Fibroblast of skin of scalp (primary cell): Measurements from ENCODE around the gene FAM180A.
"Not testable (repeated sequence)": the region's sequence is repeated elsewhere in the genome, so short reads cannot be mapped to it uniquely, and the experiment has no call there.

Experiments
- DNase-seq: peaks from one replicate; pipeline ENCODE4 v3.0.0-alpha.2; 2013

FAM180A gene

DNA sequence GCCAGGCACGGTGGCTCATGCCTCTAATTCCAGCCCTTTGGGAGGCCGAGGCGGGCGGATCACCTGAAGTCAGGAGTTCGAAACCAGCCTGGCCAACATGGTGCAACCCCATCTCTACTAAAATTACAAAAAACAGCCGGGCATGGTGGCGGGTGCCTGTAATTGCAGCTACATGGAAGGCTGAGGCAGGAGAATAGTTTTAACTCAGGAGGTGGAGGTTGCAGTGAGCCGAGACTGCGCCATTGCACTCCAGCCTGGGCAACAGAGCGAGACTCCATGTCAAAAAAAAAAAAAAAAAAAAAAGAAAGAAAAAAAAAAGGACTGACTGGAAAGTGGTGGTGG lies 11.3 kb downstream of the FAM180A start:
- DNase-seq = not testable (repeated sequence)

GRCh38 chr7:135736586-135737305 lies 11.9 kb downstream of the FAM180A start:
- no peak for DNase-seq

GRCh38 chr7:135734343-135734689 lies 14.3 kb downstream of the FAM180A start:
- no peak for DNase-seq

GRCh38 chr7:135733603-135734342 lies 14.8 kb downstream of the FAM180A start:
- DNase-seq = no peak

GRCh38 chr7:135731131-135731530 lies 17.5 kb downstream of the FAM180A start:
- DNase-seq = no peak

DNA sequence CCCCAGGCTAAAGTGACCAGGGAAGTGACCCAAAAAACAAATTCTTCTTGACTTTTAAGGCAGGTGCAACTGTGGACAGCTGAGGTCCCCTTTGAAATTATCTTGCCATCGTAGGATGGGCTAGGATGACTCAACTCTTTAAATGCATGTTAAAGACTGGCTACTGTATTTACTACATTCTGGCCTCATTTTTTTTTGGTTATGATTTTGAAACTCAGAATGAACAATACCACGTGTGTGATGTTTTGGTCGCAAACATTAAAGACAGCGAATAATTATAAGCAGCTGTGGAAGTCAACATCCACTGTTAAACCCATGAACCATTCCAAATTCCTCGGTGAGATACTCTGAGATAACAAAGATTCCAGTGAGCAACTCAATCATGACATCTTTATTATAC lies 19.4 kb downstream of the FAM180A start:
- DNase-seq = peak; percentile 48

GRCh38 chr7:135728136-135728669 lies 20.4 kb downstream of the FAM180A start, which contains the start of gene SLC13A4:
Gene SLC13A4, minus strand, starts transcription at chr7:135728186. Its CDS starts 690 bp downstream, at chr7:135727496.
- DNase-seq = peak; percentile 53

DNA sequence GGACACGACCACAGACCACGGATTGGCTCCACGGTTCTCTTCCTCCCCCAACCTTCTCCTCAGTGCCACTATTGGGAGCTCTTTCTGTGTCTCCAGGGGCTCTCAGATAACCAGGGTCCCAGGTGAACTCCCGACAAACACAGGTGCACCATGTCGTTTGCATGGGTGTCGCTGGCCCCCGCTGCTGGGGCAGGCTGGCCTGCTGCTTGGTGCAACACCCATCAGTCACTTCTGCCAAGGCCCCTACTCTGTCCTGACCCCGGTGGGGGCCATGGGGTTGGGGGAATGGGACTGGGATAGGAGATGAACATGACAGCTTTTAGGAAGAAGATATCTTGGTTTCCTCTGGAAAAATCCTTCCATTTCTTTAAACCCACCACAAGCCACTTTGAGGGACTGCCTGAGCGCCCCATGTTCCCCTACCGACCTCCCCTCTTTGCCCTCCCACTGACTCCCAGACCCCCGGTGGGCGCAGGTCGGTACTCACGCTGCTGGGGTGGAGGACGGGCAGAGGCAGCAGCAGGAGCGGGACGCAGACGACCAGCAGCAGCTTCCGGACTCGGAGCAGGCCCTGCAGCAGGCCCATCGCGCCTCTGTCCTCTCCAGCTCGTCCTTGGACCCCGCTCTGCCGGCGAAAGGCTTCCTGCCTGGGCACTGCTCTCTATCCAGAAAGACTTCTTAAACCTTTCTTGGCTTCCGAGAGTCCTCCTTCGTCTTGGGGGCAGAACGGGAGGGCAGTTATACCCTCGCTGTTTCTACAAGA lies 21.5 kb downstream of the FAM180A start:
- DNase-seq = no peak

DNA sequence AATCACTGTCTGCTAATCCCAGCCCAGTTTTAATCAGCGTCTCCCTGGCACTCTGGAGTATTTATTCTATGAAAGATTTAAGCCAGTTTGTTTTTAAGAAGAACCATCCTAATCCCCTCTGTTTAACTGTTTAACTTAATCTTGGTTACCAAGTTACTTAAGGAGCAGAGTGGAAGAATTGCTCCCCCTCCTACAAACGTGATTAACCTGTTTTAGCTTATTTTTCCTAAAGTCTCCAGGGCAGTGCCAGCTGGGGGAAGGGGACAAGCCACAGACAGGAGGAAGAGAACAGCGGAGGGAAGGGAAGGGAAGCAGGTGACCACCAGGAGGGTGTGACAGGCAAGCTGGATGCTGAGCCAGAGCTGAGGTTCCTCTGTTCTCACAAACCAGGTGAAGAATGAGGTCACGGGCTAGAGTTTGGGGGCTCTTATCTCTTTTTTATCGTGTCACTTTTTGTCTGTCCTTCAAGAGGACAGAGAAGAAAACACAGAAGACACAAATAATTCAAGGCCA lies 22.3 kb downstream of the FAM180A start:
- DNase-seq = no peak

- DNase-seq = no peak
Measured at GRCh38 chr7:135723411-135723810, 25.2 kb downstream of the FAM180A start.

DNA sequence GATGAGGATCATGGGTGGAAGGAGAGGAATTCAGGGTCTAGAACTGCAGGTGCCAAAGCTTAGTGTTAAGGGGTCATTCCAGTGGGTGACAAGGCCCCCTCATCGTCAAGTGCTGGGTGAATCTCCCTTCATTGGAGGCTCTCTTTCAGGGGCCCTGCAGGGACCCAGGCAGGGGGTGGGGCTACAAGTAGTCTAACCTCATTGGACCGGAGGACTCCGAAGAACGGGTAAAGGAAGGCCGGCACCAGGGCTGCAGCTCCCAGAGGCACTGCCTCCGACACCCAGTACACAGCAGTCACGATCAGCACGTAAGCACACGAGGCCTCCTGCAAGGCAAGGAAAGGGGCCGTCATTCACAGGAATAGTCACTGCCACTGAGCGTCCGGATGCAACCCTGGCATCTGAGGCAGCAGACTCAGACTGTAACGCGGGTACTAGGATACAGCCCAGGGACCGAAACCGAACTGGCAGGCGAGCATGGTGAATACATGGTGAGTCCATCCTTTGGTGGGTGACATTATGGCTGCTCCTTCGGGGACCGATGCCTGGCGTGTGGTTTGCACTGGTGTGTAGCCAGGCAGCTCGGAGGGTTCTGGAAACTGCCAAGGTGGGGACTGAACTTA lies 27.3 kb downstream of the FAM180A start:
- no peak for DNase-seq

GRCh38 chr7:135719688-135720087 lies 28.9 kb downstream of the FAM180A start:
- DNase-seq = no peak

- no peak for DNase-seq
Measured at GRCh38 chr7:135718794-135719437, 29.7 kb downstream of the FAM180A start.

DNA sequence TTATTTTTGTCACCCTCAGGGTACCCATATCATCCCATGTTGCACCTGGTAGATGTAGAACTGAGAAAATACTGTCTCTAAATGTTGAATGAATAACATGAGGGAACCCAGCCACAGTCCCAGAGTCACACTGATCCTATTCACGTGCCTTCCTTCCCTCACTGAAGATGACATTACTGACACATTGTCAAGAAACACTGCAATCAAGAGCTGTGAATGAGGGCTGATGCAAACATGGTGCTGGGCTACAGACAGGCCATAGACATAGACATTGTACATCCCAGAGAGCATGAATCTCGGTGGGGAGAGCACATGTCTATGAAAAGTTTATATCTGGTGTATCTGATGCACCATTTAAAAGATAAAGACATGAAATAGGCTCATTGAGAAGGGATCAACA lies 30.4 kb downstream of the FAM180A start:
- DNase-seq = no peak

DNA sequence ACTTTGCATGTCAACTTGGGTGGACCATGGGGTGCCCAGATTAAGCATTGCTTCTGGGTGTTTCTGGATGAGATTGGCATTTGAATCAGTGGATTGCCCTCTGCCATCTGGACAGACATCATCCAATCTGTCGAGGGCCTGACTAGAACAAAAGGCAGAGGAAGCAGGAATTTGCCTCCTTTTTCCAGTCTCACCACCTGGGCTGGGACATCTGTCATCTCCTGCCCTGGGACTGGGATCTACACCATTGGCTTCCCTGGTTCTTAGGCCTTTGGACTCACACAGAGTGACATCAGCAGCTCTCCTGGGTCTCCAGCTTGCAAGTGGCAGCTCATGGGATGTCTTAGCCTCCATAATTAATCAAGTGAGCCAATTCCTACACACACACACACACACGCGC lies 30.9 kb downstream of the FAM180A start:
- DNase-seq = no peak

DNA sequence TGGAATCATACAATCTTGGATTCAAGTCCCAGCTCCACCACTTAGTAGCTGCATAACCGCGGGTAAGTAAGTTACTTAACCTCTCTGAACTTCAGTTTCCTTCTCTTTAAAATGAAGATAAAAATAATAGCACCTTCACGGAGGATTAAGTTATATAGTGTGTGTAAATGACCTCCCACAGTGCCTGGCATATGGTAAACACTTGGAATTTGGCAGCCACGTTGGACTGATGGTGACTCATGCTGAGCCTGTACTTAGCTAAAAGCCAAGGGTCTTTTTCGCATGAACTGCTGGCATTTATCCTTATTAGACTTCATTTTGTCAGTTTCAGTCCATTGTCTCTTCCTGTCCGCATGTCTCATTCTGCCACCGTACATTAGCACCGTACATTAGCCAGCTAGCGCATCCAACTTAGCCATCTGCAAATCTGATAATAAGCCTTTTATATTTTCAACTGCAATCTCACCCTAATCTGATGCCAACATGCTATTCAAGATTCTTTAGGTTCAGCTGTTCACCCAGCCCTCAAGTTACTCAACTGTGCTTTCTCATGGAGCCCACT lies 31.9 kb downstream of the FAM180A start:
- DNase-seq = peak; percentile 87

DNA sequence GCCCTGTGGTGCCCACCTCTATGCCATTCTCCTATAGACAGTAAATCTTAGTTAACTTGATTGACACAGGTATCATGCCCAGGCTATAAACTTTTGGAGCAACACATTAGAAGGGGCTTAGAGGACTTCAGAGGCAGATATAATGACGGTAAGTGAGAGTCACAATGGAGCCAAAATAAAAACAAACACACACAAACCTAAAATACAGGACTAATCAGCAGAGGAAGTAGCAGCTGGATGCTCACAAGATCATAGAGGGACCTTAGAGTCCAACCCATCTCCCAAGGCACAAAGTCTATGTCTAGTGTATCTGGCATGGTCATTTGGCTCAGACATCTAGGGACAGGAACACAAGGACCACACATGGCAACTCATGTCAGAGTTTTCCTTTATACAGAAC lies 32.9 kb downstream of the FAM180A start:
- no peak for DNase-seq

DNA sequence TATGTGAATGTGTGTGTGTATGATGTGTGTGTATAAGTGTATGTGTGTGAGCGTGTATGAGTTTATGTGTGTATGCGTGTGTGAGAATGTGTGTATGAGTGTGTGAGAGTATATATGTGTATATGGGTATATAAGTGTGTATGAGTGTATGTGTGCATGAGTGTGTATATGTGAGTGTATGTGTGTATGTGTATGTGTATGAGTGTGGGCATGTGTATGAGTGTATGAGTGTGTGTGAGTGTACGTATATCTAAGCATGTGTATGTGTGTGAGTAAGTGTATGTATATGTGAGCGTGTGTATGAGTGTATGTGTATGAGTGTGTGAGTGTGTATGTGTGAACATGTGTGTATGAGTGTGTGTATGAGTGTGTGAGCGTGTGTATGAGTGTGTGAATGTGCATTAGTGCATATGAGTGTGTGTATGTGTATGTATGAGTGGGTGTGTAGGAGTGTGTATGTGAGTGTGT lies 33.5 kb downstream of the FAM180A start:
- DNase-seq = no peak

- DNase-seq = peak; percentile 85
Measured at GRCh38 chr7:135714534-135715009, 34.0 kb downstream of the FAM180A start.

DNA sequence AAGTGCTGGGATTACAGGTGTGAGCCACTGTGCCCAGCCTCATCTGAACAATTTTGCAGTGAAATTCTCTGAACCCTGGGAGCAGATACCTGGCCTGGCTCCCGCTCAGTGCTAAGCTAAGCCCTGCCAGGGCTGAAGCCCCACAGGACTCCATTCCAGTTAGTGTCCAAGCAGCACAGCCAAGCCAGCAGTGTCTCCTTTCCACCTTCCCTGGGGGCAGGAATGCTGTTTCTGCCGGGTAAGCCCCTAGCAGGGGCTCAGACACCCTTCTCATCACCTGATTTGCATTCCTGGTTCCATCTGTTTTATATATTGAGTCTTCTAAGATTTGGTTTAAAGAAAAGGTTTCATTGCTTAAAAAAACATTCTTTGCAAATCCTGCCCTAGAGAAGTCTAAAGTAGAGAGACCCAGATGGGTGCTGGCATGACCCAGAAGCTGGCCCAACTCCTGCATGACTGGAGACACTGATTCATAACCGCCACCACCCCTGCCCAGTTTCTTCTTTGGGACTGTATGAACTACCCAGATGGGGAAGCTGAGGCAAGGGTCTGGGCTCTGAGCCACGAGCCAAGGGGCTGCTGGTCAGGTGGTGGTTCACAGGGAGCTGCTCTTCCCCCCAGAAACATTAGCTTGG lies 34.7 kb downstream of the FAM180A start:
- DNase-seq = peak; percentile 46

DNA sequence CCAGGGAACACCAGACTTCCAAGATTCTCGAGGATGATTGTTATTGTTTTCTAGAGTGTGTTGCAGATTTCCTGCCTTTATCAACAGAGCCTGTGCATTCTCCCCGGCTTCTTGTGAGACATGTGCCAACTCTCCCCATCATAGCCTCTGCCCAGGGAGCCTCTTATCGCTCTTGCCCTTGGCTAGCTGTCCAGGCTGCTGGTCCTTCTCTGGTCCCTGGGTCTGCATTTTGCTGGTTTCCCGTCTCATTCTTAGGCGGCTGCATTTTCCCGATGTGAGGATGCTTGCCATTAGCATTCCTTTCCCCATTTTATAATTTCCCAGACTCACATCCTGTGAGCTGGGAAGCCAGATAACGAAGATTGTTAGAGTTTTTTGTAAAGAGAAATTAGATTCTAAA lies 35.8 kb downstream of the FAM180A start:
- no peak for DNase-seq
